GM12801 (cell line): ENCODE results near the gene RPL36A.

ENCODE experiments used
- CTCF ChIP-seq: IDR thresholded peaks from one replicate; pipeline ENCODE4 v1.5.1; 2011; ENCODE audit warnings: control low read depth; ENCODE audit not compliant: insufficient read length; ENCODE audit errors: extremely low read depth

RPL36A gene

GRCh38 chrX:101417981-101418841, 27.4 kb downstream of the RPL36A start:
- TF ChIP-seq CTCF: no peak

- no peak for TF ChIP-seq CTCF
Observed at GRCh38 chrX:101419489-101419888, 28.7 kb downstream of the RPL36A start.

- TF ChIP-seq CTCF: no peak
Observed at GRCh38 chrX:101427954-101428353, 37.1 kb downstream of the RPL36A start.

GRCh38 chrX:101429934-101430333, 39.1 kb downstream of the RPL36A start:
- no peak for TF ChIP-seq CTCF

- TF ChIP-seq CTCF: no peak
Observed at GRCh38 chrX:101430457-101431078, 39.8 kb downstream of the RPL36A start.

DNA sequence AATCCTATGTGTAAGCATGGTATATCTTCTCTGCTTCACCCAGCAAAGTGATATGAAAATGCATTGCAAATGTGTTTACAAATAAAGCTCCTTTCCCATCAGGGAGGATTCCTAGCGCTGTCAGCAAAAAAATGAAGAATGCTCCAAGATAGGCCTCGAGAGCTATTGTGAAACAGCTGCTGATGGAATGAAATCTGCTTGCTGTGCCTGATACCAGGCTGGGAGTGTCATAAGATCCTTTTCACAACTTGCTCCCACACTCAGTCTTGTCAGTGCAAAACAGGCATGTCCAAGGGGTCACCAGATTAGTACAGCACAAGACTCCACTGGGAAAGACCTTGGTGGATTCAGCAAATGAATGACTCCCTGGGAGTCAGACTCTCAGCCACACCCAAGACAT, 51.3 kb downstream of the RPL36A start:
- no peak for TF ChIP-seq CTCF
